ENCODE measurements around the gene LRRN4CL. TPM values are rescaled to one million over a fixed set of nuclear protein-coding genes. Genes with fewer than 3 reads are reported as not detected.

Gene LRRN4CL
- total RNA-seq, 1 donor from 2014 or later, result 0.44 TPM

- H3K36me3 Mint-ChIP-seq (ENCODE audit: low read depth, unreplicated experiment), result peaks cover 28% of the 10 kb centered on the region
- H3K4me1 Mint-ChIP-seq (ENCODE audit: unreplicated experiment), result peaks cover 22% of the 10 kb centered on the region
- no peaks in the 10 kb centered on the region for H3K9me3 Mint-ChIP-seq (ENCODE audit: unreplicated experiment)
- H3K27ac Mint-ChIP-seq (ENCODE audit: unreplicated experiment), result no peak overlapping the region
- DNase-seq (ENCODE audit: low spot score), result no peak
- TF ChIP-seq CTCF (IDR thresholded peaks at IDR 0.05; ENCODE audit: unreplicated experiment), result no peak
- H3K27me3 Mint-ChIP-seq (ENCODE audit: unreplicated experiment), result peaks cover 14% of the 10 kb centered on the region
- no peak overlapping the region for H3K4me3 Mint-ChIP-seq (ENCODE audit: unreplicated experiment)
Observed at GRCh38 chr11:62648967-62649364, 40.4 kb downstream of the LRRN4CL start.

- no peaks in the 10 kb centered on the region for H3K9me3 Mint-ChIP-seq (ENCODE audit: unreplicated experiment)
- H3K27ac Mint-ChIP-seq (ENCODE audit: unreplicated experiment), result no peak overlapping the region
- no peak for TF ChIP-seq CTCF (IDR thresholded peaks at IDR 0.05; ENCODE audit: unreplicated experiment)
- peaks cover 22% of the 10 kb centered on the region for H3K4me1 Mint-ChIP-seq (ENCODE audit: unreplicated experiment)
- peaks cover 28% of the 10 kb centered on the region for H3K36me3 Mint-ChIP-seq (ENCODE audit: low read depth, unreplicated experiment)
- peaks cover 14% of the 10 kb centered on the region for H3K27me3 Mint-ChIP-seq (ENCODE audit: unreplicated experiment)
- H3K4me3 Mint-ChIP-seq (ENCODE audit: unreplicated experiment), result no peak overlapping the region
- no peak for DNase-seq (ENCODE audit: low spot score)
Observed at GRCh38 chr11:62648185-62648966, 41.0 kb downstream of the LRRN4CL start.

GRCh38 chr11:62647609-62648005 is 41.7 kb downstream of the LRRN4CL start:
- H3K4me3 Mint-ChIP-seq (ENCODE audit: unreplicated experiment), result peak overlapping the region; percentile 42
- peaks cover 19% of the 10 kb centered on the region for H3K4me1 Mint-ChIP-seq (ENCODE audit: unreplicated experiment)
- no peak for DNase-seq (ENCODE audit: low spot score)
- H3K9me3 Mint-ChIP-seq (ENCODE audit: unreplicated experiment), result no peaks in the 10 kb centered on the region
- H3K27me3 Mint-ChIP-seq (ENCODE audit: unreplicated experiment), result peaks cover 14% of the 10 kb centered on the region
- peaks cover 33% of the 10 kb centered on the region for H3K36me3 Mint-ChIP-seq (ENCODE audit: low read depth, unreplicated experiment)
- TF ChIP-seq CTCF (IDR thresholded peaks at IDR 0.05; ENCODE audit: unreplicated experiment), result no peak
- H3K27ac Mint-ChIP-seq (ENCODE audit: unreplicated experiment), result no peak overlapping the region

GRCh38 chr11:62646825-62647608 is 42.3 kb downstream of the LRRN4CL start:
- Mint-ChIP-seq H3K27me3 (ENCODE audit: unreplicated experiment) (peaks cover 14% of the 10 kb centered on the region), H3K27ac (ENCODE audit: unreplicated experiment) (peak overlapping the region; percentile 97), H3K36me3 (ENCODE audit: low read depth, unreplicated experiment) (peaks cover 34% of the 10 kb centered on the region), H3K9me3 (ENCODE audit: unreplicated experiment) (no peaks in the 10 kb centered on the region), H3K4me3 (ENCODE audit: unreplicated experiment) (peak overlapping the region; percentile 99), H3K4me1 (ENCODE audit: unreplicated experiment) (peaks cover 15% of the 10 kb centered on the region)
- no peak for DNase-seq (ENCODE audit: low spot score)
- TF ChIP-seq CTCF (IDR thresholded peaks at IDR 0.05; ENCODE audit: unreplicated experiment), result no peak
